GM12872 (cell line): ENCODE measurements around the gene CRACR2B.

ENCODE experiments used
- CTCF ChIP-seq: IDR thresholded peaks from 3 replicates; pipeline ENCODE4 v1.5.1; 2011; ENCODE audit warnings: low read depth, mild to moderate bottlenecking, low read length, moderate library complexity; ENCODE audit not compliant: insufficient read depth

CRACR2B gene

GRCh38 chr11:877565-877964 lies 49.8 kb downstream of the CRACR2B start:
- TF ChIP-seq CTCF: no peak

- TF ChIP-seq CTCF: no peak
Observed at GRCh38 chr11:880447-880846, 52.7 kb downstream of the CRACR2B start.
